Panc1 (cell line): ENCODE measurements around the gene AURKB.

Experiments used
- CTCF ChIP-seq: fragments of 450-650 bp; IDR thresholded peaks from 2 replicates; pipeline ENCODE4 v1.5.1; 2017; ENCODE audit warnings: mild to moderate bottlenecking
- POLR2AphosphoS5 ChIP-seq: IDR thresholded peaks from 2 replicates; pipeline ENCODE4 v1.6.1; 2012; ENCODE audit warnings: mild to moderate bottlenecking, low read depth, low read length, moderate library complexity
- SIN3A ChIP-seq: IDR thresholded peaks from 2 replicates; pipeline ENCODE4 v1.6.1; 2012; ENCODE audit warnings: low read depth, mild to moderate bottlenecking, low read length, moderate library complexity, borderline replicate concordance; ENCODE audit not compliant: insufficient read depth
- TF ChIP-seq, protein P1 (sequence below), 2 experiments: IDR thresholded peaks; 2 replicates each; pipeline ENCODE4 v1.6.1; 2011 to 2012; ENCODE audit warnings: low read depth in 2 of 2, control low read depth in 1 of 2, low read length in 1 of 2, mild to moderate bottlenecking in 1 of 2, moderate library complexity in 1 of 2; ENCODE audit not compliant: insufficient read depth in 1 of 2

DNA sequence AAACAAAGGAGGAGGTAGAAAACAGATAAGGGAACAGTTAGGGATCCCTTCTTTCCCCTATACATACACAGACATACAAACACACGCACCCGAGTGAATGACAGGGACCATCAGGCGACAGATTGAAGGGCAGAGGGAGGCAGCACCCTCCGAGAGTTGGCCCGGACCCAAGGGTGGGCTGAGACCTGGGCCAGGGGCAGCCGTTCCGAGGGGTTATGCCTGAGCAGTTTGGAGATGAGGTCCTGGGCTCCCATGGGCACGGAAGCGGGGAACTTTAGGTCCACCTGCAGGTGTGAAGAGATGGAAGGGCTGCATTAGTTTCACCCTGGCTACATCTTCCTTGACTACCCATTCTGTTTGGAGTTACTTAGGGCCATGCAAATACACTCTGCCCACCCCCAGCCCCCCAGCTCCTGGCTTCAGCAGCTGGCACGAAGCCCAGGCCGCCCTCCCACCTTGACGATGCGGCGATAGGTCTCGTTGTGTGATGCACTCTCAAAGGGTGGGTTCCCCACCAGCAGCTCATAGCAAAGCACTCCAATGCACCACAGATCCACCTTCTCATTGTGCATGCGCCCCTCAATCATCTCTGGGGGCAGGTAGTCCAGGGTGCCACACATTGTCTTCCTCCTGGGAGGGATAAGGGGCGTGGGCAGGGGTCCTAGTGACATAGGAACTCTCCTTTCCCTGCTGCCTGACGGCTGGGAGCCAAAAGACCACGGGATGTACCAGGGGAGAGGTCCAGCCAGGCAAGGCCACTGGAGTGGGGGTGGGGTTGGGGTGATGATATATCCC lies 5.4 kb downstream of the AURKB start:
- TF ChIP-seq CTCF: no peak
- TF ChIP-seq, protein P1, sequence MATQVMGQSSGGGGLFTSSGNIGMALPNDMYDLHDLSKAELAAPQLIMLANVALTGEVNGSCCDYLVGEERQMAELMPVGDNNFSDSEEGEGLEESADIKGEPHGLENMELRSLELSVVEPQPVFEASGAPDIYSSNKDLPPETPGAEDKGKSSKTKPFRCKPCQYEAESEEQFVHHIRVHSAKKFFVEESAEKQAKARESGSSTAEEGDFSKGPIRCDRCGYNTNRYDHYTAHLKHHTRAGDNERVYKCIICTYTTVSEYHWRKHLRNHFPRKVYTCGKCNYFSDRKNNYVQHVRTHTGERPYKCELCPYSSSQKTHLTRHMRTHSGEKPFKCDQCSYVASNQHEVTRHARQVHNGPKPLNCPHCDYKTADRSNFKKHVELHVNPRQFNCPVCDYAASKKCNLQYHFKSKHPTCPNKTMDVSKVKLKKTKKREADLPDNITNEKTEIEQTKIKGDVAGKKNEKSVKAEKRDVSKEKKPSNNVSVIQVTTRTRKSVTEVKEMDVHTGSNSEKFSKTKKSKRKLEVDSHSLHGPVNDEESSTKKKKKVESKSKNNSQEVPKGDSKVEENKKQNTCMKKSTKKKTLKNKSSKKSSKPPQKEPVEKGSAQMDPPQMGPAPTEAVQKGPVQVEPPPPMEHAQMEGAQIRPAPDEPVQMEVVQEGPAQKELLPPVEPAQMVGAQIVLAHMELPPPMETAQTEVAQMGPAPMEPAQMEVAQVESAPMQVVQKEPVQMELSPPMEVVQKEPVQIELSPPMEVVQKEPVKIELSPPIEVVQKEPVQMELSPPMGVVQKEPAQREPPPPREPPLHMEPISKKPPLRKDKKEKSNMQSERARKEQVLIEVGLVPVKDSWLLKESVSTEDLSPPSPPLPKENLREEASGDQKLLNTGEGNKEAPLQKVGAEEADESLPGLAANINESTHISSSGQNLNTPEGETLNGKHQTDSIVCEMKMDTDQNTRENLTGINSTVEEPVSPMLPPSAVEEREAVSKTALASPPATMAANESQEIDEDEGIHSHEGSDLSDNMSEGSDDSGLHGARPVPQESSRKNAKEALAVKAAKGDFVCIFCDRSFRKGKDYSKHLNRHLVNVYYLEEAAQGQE (IDR thresholded peaks at IDR 0.05; ENCODE audit: insufficient read depth in 1 of 2, low read depth in 2 of 2, low read length in 1 of 2): no peak
- TF ChIP-seq POLR2AphosphoS5: peak; percentile 58; the same call in 1 of the 2 replicates
- 0 out of 2 replicates have a peak, but pooled peaks have one; percentile 22 for TF ChIP-seq SIN3A
